T-cell (primary cell): ENCODE results near the gene ACSL1. TPM values are rescaled to one million over a fixed set of nuclear protein-coding genes. Genes with fewer than 3 reads are reported as not detected.

Experiments used
- ATAC-seq, 4 experiments: fragments of 200-7000 bp in 3 of 4; fragments of 150-1000 bp in 1 of 4; cut with Tn5 transposase; replicated peaks in 1 of 4; 1 replicate in 3 of 4; 2 replicates in 1 of 4; pipeline ENCODE4 v1.10.0; 2021; ENCODE audit warnings: moderate library complexity in 3 of 4, mild to moderate bottlenecking in 2 of 4, moderate number of reproducible peaks in 1 of 4
- CTCF ChIA-PET, 2 donors: fragments of 300-600 bp; sonication (Branson Sonifier 250); formaldehyde crosslinking; loops; one replicate each; lab custom pipeline; 2022; ENCODE audit warnings: antibody characterized with exemption in 2 of 2; lab: Charles Lee
- POLR2A ChIA-PET, 2 donors: fragments of 300-600 bp; sonication (Branson Sonifier 250); formaldehyde crosslinking; loops; one replicate each; lab custom pipeline; 2022; ENCODE audit warnings: antibody characterized with exemption in 2 of 2; lab: Charles Lee
- DNase-seq, 35 experiments: peaks; one replicate each; pipeline versions ENCODE4 v3.0.0 to v3.0.0-alpha.2; 2013 to 2023
- H3K27ac ChIP-seq: one replicate; pipeline ENCODE4 v1.5.1; 2013; ENCODE audit warnings: low read length
- H3K27me3 ChIP-seq, 2 experiments: replicated peaks in 1 of 2; 1 replicate in 1 of 2; 2 replicates in 1 of 2; pipeline versions ENCODE4 v1.6.1 to v1.7.0; 2013; ENCODE audit warnings: low read length in 1 of 2, mixed read lengths in 1 of 2; ENCODE audit not compliant: control insufficient read depth in 2 of 2, insufficient read depth in 2 of 2; ENCODE audit errors: extremely low read depth in 1 of 2
- H3K36me3 ChIP-seq, 2 donors: 1 replicate in 1 of 2; 2 replicates in 1 of 2; pipeline versions ENCODE4 v1.6.1 to v1.7.0; 2013; ENCODE audit warnings: low read length in 1 of 2; ENCODE audit not compliant: control insufficient read depth in 2 of 2, insufficient read depth in 1 of 2; ENCODE audit errors: extremely low read depth in 1 of 2
- H3K4me1 ChIP-seq, 2 experiments: 1 replicate in 1 of 2; 2 replicates in 1 of 2; pipeline versions ENCODE4 v1.6.1 to v1.7.0; 2013; ENCODE audit warnings: low read length in 2 of 2, mixed read lengths in 1 of 2; ENCODE audit not compliant: insufficient read depth in 2 of 2, control insufficient read depth in 1 of 2; ENCODE audit errors: extremely low read depth in 1 of 2
- H3K4me3 ChIP-seq, 2 donors: 1 replicate in 1 of 2; 2 replicates in 1 of 2; pipeline versions ENCODE4 v1.5.1 to v1.7.0; 2013; ENCODE audit warnings: mild to moderate bottlenecking in 2 of 2, low read length in 1 of 2, moderate library complexity in 1 of 2; ENCODE audit not compliant: control insufficient read depth in 1 of 2; ENCODE audit errors: extremely low read depth in 1 of 2
- H3K9me3 ChIP-seq: 2 replicates; pipeline ENCODE4 v1.7.0; 2013
- H3K27ac Mint-ChIP-seq, 2 donors: one replicate each; pipeline ENCODE4 v1.8.0; 2020 to 2021; ENCODE audit warnings: mild to moderate bottlenecking in 2 of 2, mixed read lengths in 2 of 2
- H3K27me3 Mint-ChIP-seq, 2 donors: one replicate each; pipeline ENCODE4 v1.8.0; 2021 to 2022; ENCODE audit warnings: mixed read lengths in 2 of 2
- H3K36me3 Mint-ChIP-seq: one replicate; pipeline ENCODE4 v1.8.0; 2021; ENCODE audit warnings: mixed read lengths
- H3K4me1 Mint-ChIP-seq, 3 donors: one replicate each; pipeline ENCODE4 v1.8.0; 2020 to 2022; ENCODE audit warnings: mixed read lengths in 3 of 3, mild to moderate bottlenecking in 1 of 3
- H3K4me3 Mint-ChIP-seq, 3 donors: one replicate each; pipeline ENCODE4 v1.8.0; 2020 to 2022; ENCODE audit warnings: mild to moderate bottlenecking in 3 of 3, mixed read lengths in 3 of 3, moderate library complexity in 3 of 3
- H3K9me3 Mint-ChIP-seq, 3 donors: one replicate each; pipeline ENCODE4 v1.8.0; 2020 to 2022; ENCODE audit warnings: mixed read lengths in 3 of 3
- WGBS: methylation state at CpG from one replicate; pipeline ENCODE4 v1.1.5; 2013; ENCODE audit warnings: missing lambda C conversion rate; ENCODE audit not compliant: insufficient coverage; 5-methylcytosine and 5-hydroxymethylcytosine counted together
- total RNA-seq, 35 experiments: library from RNA in 6 of 35; stranded (reverse) in 6 of 35; fragments of 120-200 nt in 1 of 35; gene quantifications; one replicate each; pipeline versions ENCODE4 v1.2.1 to v1.2.4 and lab custom pipeline; 2013 to 2026

ACSL1 gene
- total RNA-seq, 5 donors from 2014 or later (not counting 1 experiment from before 2014, with no cell fraction given) = 8.6 to 13.7 (median 11.3) TPM

- no peaks in the 10 kb centered on the region for H3K9me3 ChIP-seq
- no peaks in the 10 kb centered on the region for H3K27me3 ChIP-seq
- no peak overlapping the region for H3K27ac ChIP-seq
- peaks cover 0 to 5% (median 3%) of the 10 kb centered on the region in 3 donors for H3K4me1 Mint-ChIP-seq
- POLR2A ChIA-PET = no interaction called here
- H3K36me3 Mint-ChIP-seq = peaks cover 7% of the 10 kb centered on the region
- DNase-seq = no peak
- no peaks in the 10 kb centered on the region for H3K9me3 Mint-ChIP-seq
- no peaks in the 10 kb centered on the region for H3K4me1 ChIP-seq
- CTCF ChIA-PET = no interaction called here
- H3K27me3 Mint-ChIP-seq = no peaks in the 10 kb centered on the region
- no peak overlapping the region for H3K4me3 ChIP-seq
- H3K4me3 Mint-ChIP-seq = no peak overlapping the region
- ATAC-seq = no peak
- no CpG with 5 or more reads among the region's 3 CpGs for WGBS
- no peak overlapping the region for H3K27ac Mint-ChIP-seq
- H3K36me3 ChIP-seq = no peaks in the 10 kb centered on the region
Measured at GRCh38 chr4:184727430-184727829, 98.3 kb downstream of the ACSL1 start.

- Mint-ChIP-seq H3K4me1 (peaks cover 0 to 2% (median 0%) of the 10 kb centered on the region in 3 donors), H3K36me3 (peaks cover 38% of the 10 kb centered on the region), H3K27me3 (no peaks in the 10 kb centered on the region), H3K27ac (no peak overlapping the region), H3K9me3 (peaks cover 10 to 24% (median 19%) of the 10 kb centered on the region in 3 donors), H3K4me3 (no peak overlapping the region)
- POLR2A ChIA-PET = interaction anchor here in 1 of 2 donors (1.2 kb wide), 1 partner anchor 11 kb away, joined by 5 read pairs; the partner anchor contains the start of gene CENPU
- Histone ChIP-seq H3K36me3 (no peaks in the 10 kb centered on the region), H3K4me3 (no peak overlapping the region), H3K27me3 (no peaks in the 10 kb centered on the region), H3K4me1 (no peaks in the 10 kb centered on the region), H3K9me3 (peaks cover 3% of the 10 kb centered on the region), H3K27ac (no peak overlapping the region)
- WGBS = 40% methylated on average over 1 of the region's 1 CpG
- no peak for ATAC-seq
- DNase-seq = no peak
- CTCF ChIA-PET = interaction anchor here in 1 of 2 donors (0.9 kb wide), 1 partner anchor 422 kb away, joined by 3 read pairs; no protein-coding TSS in a partner anchor
Measured at GRCh38 chr4:184722798-184723197, 103.0 kb downstream of the ACSL1 start.

DNA sequence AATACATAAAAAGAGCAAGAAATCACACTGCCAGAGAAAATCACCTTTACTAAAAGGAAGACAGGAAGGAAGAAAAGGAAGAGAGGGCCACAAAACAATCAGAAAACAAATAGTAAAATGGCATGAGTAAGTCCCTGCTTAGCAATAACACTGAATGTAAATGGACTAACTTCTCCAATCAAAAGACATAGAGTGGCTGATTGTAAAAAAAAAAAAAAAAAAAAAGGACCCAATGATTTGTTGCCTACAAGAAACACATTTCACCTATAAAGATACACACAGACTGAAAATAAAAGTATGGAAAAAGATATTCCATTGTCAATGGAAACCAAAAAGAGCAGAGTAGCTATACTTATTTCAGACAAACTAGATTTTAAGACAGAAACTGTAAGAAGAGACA is 104.5 kb downstream of the ACSL1 start:
- peaks cover 0 to 2% (median 0%) of the 10 kb centered on the region in 3 donors for H3K4me1 Mint-ChIP-seq
- H3K36me3 Mint-ChIP-seq = peaks cover 38% of the 10 kb centered on the region
- H3K9me3 Mint-ChIP-seq = peaks cover 10 to 24% (median 19%) of the 10 kb centered on the region in 3 donors
- ChIA-PET CTCF (no interaction called here), POLR2A (interaction anchor here in 1 of 2 donors (0.7 kb wide), 2 partner anchors 47 to 455 kb away, joined by 3 to 10 read pairs; no protein-coding TSS in a partner anchor)
- H3K4me1 ChIP-seq = no peaks in the 10 kb centered on the region
- no peak overlapping the region for H3K27ac Mint-ChIP-seq
- no peak overlapping the region for H3K4me3 Mint-ChIP-seq
- H3K27ac ChIP-seq = no peak overlapping the region
- ATAC-seq = no peak
- no peak for DNase-seq
- peaks cover 3% of the 10 kb centered on the region for H3K9me3 ChIP-seq
- no peaks in the 10 kb centered on the region for H3K27me3 ChIP-seq
- H3K4me3 ChIP-seq = no peak overlapping the region
- H3K27me3 Mint-ChIP-seq = no peaks in the 10 kb centered on the region
- H3K36me3 ChIP-seq = no peaks in the 10 kb centered on the region

GRCh38 chr4:184719407-184719806 is 106.4 kb downstream of the ACSL1 start:
- no peaks in the 10 kb centered on the region for H3K27me3 ChIP-seq
- H3K4me3 Mint-ChIP-seq = no peak overlapping the region
- peaks cover 10 to 24% (median 19%) of the 10 kb centered on the region in 3 donors for H3K9me3 Mint-ChIP-seq
- peaks cover 3% of the 10 kb centered on the region for H3K9me3 ChIP-seq
- DNase-seq (no peak), ATAC-seq (no peak)
- no peaks in the 10 kb centered on the region for H3K36me3 ChIP-seq
- H3K27ac Mint-ChIP-seq = no peak overlapping the region
- H3K36me3 Mint-ChIP-seq = peaks cover 40% of the 10 kb centered on the region
- H3K4me1 Mint-ChIP-seq = no peaks in the 10 kb centered on the region
- H3K27me3 Mint-ChIP-seq = no peaks in the 10 kb centered on the region
- 100% methylated on average over 1 of the region's 3 CpGs for WGBS
- no peaks in the 10 kb centered on the region for H3K4me1 ChIP-seq
- no peak overlapping the region for H3K4me3 ChIP-seq
- CTCF ChIA-PET = no interaction called here
- H3K27ac ChIP-seq = no peak overlapping the region
- POLR2A ChIA-PET = no interaction called here

GRCh38 chr4:184715526-184715925 is 110.2 kb downstream of the ACSL1 start:
- no peaks in the 10 kb centered on the region for H3K27me3 ChIP-seq
- ATAC-seq = no peak

DNA sequence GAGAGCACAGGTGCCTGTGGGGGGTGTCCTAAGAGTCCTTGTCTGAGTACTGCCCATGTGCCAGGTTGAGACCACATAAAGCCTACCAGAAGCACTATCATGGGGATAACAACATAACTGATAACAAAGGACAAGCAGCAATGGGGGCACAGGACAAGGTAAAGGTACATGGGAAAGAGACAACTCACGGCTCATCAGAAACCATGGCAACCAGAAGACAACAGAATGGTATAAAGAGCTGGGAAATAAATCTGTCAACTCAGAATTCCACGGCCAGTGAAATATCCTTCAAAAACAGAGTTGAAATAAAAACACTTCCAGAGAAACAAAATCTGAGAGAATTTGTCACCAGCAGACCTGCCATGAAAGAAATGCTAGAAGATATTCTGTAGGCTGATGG is 111.9 kb downstream of the ACSL1 start:
- DNase-seq (no peak), ATAC-seq (no peak)
- H3K4me1 Mint-ChIP-seq = no peaks in the 10 kb centered on the region
- POLR2A ChIA-PET = no interaction called here
- H3K27me3 Mint-ChIP-seq = no peaks in the 10 kb centered on the region
- H3K27me3 ChIP-seq = no peaks in the 10 kb centered on the region
- H3K4me3 ChIP-seq = no peak overlapping the region
- H3K36me3 ChIP-seq = no peaks in the 10 kb centered on the region
- H3K9me3 Mint-ChIP-seq = no peaks in the 10 kb centered on the region
- CTCF ChIA-PET = no interaction called here
- H3K36me3 Mint-ChIP-seq = peaks cover 18% of the 10 kb centered on the region
- no peak overlapping the region for H3K27ac ChIP-seq
- no peaks in the 10 kb centered on the region for H3K4me1 ChIP-seq
- no peak overlapping the region for H3K4me3 Mint-ChIP-seq
- no peaks in the 10 kb centered on the region for H3K9me3 ChIP-seq
- WGBS = 100% methylated on average over 1 of the region's 2 CpGs
- H3K27ac Mint-ChIP-seq = no peak overlapping the region

More at GRCh38 chr4:184715526-184715925, 110.2 kb downstream of the ACSL1 start:
- H3K4me1 ChIP-seq = no peaks in the 10 kb centered on the region
- no peak overlapping the region for H3K27ac Mint-ChIP-seq
- H3K4me3 ChIP-seq = no peak overlapping the region
- no peak for DNase-seq
- no peaks in the 10 kb centered on the region for H3K27me3 Mint-ChIP-seq
- ChIA-PET POLR2A (interaction anchor here (0.7 kb wide), 2 partner anchors 14 to 1288 kb away, joined by 3 to 4 read pairs; no protein-coding TSS in a partner anchor), CTCF (interaction anchor here in 1 of 2 donors (0.7 kb wide), 1 partner anchor 68 kb away, joined by 4 read pairs; no protein-coding TSS in a partner anchor)
- H3K9me3 Mint-ChIP-seq = peaks cover 0 to 10% (median 6%) of the 10 kb centered on the region in 3 donors
- H3K4me3 Mint-ChIP-seq = no peak overlapping the region
- WGBS = 97% methylated on average over 4 of the region's 4 CpGs
- no peaks in the 10 kb centered on the region for H3K4me1 Mint-ChIP-seq
- no peaks in the 10 kb centered on the region for H3K9me3 ChIP-seq
- peaks cover 29% of the 10 kb centered on the region for H3K36me3 Mint-ChIP-seq
- no peaks in the 10 kb centered on the region for H3K36me3 ChIP-seq
- H3K27ac ChIP-seq = no peak overlapping the region
